Fibroblast of gingiva (primary cell): ENCODE results near the gene ZNF546.

Experiments
- DNase-seq: peaks from one replicate; pipeline ENCODE4 v3.0.0-alpha.2; 2011; ENCODE audit warnings: low read depth

ZNF546 gene

DNA sequence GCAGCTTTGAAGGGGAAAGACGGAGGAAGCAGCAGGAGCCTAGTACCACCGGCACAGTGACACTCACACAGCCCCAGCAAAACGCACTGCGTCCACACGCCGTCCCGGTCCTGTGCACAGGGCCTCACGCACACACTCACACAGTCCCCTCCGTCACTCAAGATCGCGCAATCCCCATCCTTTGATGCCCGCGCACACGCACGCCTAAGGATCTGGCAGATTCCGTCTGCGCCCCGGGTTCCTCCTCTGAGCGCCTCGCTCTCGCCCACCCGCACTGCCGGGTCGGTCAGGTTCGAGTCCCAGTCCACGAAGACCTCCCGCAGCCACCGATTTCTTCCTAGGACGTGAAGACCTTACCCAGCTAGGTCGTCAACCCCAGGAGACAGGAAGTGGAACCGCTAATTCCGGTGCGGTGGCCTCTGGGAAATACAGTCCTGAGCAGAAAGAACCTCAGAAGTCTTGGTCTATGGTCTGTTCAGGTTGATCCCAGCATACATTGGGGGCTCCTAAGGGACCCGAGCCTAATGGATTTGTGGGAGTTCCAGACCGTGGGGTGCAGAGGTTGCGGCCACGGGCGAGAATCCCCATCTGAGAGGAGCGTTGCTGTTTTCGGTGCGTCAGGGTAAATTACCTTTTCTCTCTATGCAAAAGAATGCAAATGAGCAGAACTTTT, 59.1 kb downstream of the ZNF546 start, which contains the start of gene ZNF780B:
Gene ZNF780B (minus strand): TSS at position 400 of the 673 bp plus-strand sequence. CDS start 5,899 bp downstream, outside the sequence.
- peak; percentile 56 for DNase-seq

DNA sequence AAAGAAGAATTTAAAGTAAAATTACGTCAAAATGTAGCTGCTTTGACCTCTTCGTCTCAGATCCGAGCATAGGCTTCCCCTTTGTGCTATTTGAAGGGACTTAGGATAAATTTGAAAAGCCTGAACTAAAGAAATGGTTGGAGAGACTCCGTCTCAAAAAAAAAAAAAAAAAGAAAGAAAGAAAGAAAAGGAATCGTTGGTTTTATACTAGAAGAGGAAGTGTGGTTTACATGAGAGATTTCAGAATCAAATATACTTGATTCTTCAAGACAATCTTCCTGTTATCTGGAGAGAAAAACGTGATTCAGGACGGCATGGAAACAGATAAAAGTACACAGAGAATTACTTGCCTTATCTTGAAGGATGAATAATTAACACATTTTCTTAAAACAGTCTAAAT, 59.6 kb downstream of the ZNF546 start:
- DNase-seq: no peak

DNA sequence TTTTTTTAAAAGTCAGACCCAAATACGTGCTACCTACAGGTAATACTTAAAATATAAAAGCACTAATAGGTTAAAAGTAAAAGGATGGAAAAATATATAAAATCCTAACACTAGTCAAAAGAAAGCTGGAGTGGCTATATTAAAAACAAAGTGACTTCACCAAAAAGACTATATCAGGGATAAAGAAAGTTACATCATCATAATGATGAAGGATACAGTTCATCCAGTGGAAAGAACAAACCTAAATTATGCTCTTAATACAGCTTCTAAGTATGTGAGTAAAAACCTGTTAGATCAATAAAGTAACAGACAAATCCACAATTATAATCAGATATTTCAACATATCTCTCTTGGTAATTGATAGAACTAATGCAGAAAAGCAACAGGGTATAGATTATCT, 60.3 kb downstream of the ZNF546 start:
- no peak for DNase-seq

DNA sequence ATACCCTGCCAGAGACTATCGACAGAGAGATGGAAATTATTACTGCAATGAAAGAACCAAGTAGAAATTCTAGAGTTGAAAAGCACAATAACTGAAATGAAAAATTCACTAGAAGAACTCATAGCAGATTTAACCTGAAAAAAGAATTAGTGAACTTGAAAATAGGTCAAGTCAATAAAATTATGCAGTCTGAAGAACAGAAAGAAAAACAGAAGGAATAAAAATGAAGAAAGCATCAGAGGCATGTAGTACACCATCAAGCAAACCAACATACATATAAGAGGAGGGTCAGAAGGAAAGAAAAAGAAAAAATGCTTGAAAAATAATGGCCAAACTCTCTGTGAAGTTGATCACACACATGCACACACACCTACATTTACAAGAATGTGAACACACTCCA, 62.8 kb downstream of the ZNF546 start:
- no peak for DNase-seq

DNA sequence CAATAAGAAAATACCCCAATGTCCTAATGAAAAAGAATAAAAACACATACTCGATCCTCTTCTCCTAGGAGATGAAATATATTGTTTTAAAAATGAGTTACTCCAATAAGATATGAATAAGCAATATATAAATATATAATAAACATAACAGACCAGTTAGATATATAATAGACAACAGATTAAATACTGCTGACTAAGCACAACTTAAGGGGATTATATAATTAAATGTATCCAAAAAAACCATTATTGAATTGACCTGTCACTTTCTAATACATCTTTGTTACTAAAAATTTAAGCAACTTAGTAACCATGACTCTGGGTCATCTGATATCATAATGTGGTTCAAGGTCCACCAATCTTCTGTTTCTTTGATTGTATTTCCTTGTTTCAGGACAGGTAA, 73.2 kb downstream of the ZNF546 start:
- no peak for DNase-seq
